GM06990 (cell line): ENCODE data around the gene KLK8.

Source experiments
- DNase-seq: peaks from one replicate; pipeline ENCODE4 v3.0.0-alpha.2; 2011; ENCODE audit not compliant: insufficient read length; ENCODE audit errors: extremely low read depth
- H3K27me3 ChIP-seq: replicated peaks from 2 replicates; pipeline ENCODE4 v1.6.0; 2011; ENCODE audit warnings: low read length; ENCODE audit not compliant: control insufficient read depth, insufficient read depth
- H3K36me3 ChIP-seq: 2 replicates; pipeline ENCODE4 v1.5.1; 2011; ENCODE audit warnings: low read length; ENCODE audit not compliant: control insufficient read depth, insufficient read depth
- H3K4me3 ChIP-seq: replicated peaks from 2 replicates; pipeline ENCODE4 v1.5.1; 2011; ENCODE audit warnings: low read depth, mild to moderate bottlenecking, control low read depth, low read length
- TF ChIP-seq, protein P1 (sequence below): IDR thresholded peaks from 2 replicates; pipeline ENCODE4 v1.5.1; 2011; ENCODE audit warnings: low read length, control low read depth, mild to moderate bottlenecking, inconsistent platforms; ENCODE audit not compliant: insufficient read depth, poor library complexity, severe bottlenecking

Gene KLK8

DNA sequence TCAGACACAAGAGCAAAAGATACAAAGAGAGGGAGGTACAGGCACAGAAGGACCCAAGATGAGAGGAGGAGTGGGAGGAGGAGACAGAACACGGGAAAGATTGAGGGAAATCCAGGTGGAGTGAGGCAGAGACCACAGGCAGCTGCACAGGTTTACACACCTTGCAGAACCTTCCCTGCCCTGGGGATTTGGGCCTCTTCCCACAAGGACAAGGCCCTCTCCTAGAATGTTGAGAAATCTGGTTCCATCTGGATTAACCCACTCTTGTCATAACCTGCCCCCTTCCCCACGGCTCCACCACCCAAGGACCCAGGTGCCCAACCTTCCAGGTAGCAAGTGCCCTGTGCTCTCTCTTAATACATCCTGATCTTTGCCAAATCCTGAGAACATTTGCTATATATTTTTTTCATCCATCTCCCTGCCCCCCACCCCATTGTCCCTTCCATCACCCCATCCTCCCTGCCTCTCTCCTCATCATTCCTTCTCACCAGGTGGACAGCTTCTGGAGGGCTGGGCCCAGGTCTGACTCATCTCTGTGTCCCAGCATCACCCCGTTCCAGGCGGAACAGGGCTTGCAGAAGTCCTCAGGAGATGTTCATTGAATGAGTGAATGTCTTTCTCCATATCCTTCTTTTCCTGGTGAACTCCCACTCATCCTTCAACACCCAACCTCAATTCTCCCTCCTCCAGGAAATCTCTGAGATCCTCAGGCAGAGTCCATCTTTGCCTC, 8.8 kb upstream of the KLK8 start:
- Histone ChIP-seq H3K27me3 (no peaks in the 10 kb centered on the region), H3K36me3 (no peaks in the 10 kb centered on the region), H3K4me3 (no peak overlapping the region)
- TF ChIP-seq, protein P1, sequence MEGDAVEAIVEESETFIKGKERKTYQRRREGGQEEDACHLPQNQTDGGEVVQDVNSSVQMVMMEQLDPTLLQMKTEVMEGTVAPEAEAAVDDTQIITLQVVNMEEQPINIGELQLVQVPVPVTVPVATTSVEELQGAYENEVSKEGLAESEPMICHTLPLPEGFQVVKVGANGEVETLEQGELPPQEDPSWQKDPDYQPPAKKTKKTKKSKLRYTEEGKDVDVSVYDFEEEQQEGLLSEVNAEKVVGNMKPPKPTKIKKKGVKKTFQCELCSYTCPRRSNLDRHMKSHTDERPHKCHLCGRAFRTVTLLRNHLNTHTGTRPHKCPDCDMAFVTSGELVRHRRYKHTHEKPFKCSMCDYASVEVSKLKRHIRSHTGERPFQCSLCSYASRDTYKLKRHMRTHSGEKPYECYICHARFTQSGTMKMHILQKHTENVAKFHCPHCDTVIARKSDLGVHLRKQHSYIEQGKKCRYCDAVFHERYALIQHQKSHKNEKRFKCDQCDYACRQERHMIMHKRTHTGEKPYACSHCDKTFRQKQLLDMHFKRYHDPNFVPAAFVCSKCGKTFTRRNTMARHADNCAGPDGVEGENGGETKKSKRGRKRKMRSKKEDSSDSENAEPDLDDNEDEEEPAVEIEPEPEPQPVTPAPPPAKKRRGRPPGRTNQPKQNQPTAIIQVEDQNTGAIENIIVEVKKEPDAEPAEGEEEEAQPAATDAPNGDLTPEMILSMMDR, result no peak
- no peak for DNase-seq

DNA sequence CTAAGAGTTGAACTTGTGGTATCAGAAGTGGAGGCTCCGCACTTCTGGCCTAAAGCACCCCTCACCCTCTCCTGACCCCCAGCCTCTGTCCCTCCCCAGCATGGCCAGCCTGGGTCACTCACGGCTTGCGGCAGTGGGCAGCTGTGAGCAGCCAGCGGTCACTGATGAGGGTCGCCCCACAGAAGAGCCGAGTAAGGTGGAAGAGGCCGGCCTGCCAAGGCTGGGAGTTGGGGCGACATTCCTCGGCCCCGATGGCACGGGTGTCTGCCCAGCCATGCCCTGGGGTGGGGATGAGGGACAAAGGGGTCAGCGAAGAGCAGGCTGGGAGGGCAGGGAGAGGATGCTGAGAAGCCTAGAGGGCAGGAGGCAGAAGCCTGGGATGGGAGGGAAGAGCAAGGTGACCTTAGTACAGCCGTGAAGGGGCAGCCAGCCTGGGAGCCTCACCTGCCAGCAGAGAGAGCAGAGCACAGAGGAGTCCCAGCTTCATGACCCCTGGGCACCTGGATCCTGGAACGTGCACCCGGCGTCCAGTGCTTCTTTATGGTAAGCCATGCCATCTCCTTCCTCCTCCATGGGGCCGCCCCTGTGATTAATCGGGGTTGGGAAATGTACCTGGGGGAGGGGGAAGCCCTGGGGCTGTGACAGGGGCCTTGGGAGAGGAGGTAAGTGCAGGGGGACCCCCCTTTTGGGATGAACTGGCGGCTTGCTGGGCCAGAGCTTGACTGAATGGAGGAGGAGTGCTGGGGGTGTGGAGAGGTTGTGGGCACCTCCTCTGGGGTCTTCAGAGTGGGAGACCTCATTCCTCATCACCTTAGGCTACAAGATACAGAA, 7.9 kb upstream of the KLK8 start:
- Histone ChIP-seq H3K4me3 (no peak overlapping the region), H3K27me3 (no peaks in the 10 kb centered on the region), H3K36me3 (no peaks in the 10 kb centered on the region)
- TF ChIP-seq, protein P1, result no peak
- DNase-seq, result no peak

DNA sequence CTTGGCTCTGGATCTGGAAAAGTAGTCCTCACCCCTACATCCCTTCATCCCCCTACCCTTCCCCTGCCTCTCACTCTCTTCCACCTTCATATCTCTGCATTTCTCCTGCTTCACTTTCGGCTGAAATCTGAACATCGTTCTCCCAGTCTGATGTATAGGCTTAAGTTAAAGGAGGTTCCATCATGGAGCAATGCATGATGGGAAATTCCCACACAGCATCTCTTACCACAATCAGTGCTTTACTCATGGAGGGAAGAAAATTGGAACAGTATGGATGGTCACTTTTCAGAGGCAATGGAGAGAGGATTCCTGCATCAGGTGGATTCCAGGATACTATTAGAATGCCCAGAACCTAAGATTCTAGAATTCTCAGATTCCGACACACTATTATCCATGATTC, 6.1 kb upstream of the KLK8 start:
- Histone ChIP-seq H3K4me3 (no peak overlapping the region), H3K36me3 (no peaks in the 10 kb centered on the region), H3K27me3 (no peaks in the 10 kb centered on the region)
- TF ChIP-seq, protein P1, result no peak
- no peak for DNase-seq

DNA sequence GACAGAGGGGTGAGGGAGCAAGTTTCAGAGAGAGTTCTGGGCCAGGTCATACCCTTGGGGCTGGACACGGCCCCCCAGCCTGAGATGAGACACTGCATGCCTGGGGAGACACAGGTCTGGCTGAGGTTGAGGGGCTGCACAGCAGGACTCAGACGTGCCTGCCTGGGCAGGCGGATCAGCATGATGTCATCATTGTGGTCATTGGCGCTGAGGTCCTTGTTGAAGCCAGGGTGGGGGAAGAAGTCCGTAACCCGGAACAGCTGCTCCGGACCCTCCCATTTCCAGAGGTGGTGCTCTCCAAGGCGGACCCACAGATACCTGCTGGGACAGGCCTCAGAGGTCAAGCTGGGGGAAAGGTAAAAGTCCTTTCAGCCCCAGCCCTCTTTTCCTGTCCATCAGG, 5.0 kb upstream of the KLK8 start:
- TF ChIP-seq, protein P1, result no peak
- H3K27me3 ChIP-seq, result no peaks in the 10 kb centered on the region

DNA sequence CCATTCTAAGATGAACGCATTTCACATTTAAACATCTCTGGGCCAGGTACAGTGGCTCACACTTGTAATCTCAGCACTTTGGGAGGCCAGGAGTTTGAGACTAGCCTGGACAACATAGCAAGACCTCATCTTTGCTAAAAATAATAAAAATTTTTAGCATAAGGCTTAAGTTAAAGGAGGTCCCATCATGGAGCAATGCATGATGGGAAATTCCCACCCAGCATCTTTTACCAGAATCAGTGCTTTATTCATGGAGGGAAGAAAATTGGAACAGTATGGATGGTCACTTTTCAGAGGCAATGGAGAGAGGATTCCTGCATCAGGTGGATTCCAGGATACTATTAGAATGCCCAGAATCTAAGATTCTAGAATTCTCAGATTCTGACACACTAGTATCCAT, 3.8 kb upstream of the KLK8 start:
- TF ChIP-seq, protein P1, result no peak
- Histone ChIP-seq H3K27me3 (no peaks in the 10 kb centered on the region), H3K36me3 (no peaks in the 10 kb centered on the region), H3K4me3 (no peak overlapping the region)
- no peak for DNase-seq

More for the DNA sequence above, 5.0 kb upstream of the KLK8 start:
- Histone ChIP-seq H3K4me3 (no peak overlapping the region), H3K36me3 (no peaks in the 10 kb centered on the region)
- DNase-seq, result no peak
